ENCODE results near the gene PCF11.

Gene PCF11

GRCh38 chr11:83156144-83156995 lies 561 bp upstream of the PCF11 start:
- DNase-seq (ENCODE audit: low read depth, low spot score) = peak; percentile 94

- DNase-seq (ENCODE audit: low read depth, low spot score) = no peak
These were observed 844 bp downstream of the PCF11 start for GRCh38 chr11:83157594-83158356.

- no peak for DNase-seq (ENCODE audit: low read depth, low spot score)
These were observed 1.4 kb downstream of the PCF11 start for GRCh38 chr11:83158357-83158786.

GRCh38 chr11:83158965-83159901 lies 2.3 kb downstream of the PCF11 start:
- DNase-seq (ENCODE audit: low read depth, low spot score) = no peak

GRCh38 chr11:83159902-83160865 lies 3.3 kb downstream of the PCF11 start:
- no peak for DNase-seq (ENCODE audit: low read depth, low spot score)

GRCh38 chr11:83161610-83162199 lies 4.8 kb downstream of the PCF11 start:
- DNase-seq (ENCODE audit: low read depth, low spot score) = no peak

- DNase-seq (ENCODE audit: low read depth, low spot score) = no peak
These were observed 5.4 kb downstream of the PCF11 start for GRCh38 chr11:83162377-83162776.

GRCh38 chr11:83166193-83166866 lies 9.4 kb downstream of the PCF11 start:
- no peak for DNase-seq (ENCODE audit: low read depth, low spot score)

GRCh38 chr11:83168756-83169155 lies 11.8 kb downstream of the PCF11 start:
- DNase-seq (ENCODE audit: low read depth, low spot score) = no peak

GRCh38 chr11:83170865-83171264 lies 13.9 kb downstream of the PCF11 start:
- no peak for DNase-seq (ENCODE audit: low read depth, low spot score)

GRCh38 chr11:83172551-83172950 lies 15.6 kb downstream of the PCF11 start:
- no peak for DNase-seq (ENCODE audit: low read depth, low spot score)

- no peak for DNase-seq (ENCODE audit: low read depth, low spot score)
These were observed 17.1 kb downstream of the PCF11 start for GRCh38 chr11:83174008-83174407.

- no peak for DNase-seq (ENCODE audit: low read depth, low spot score)
These were observed 18.9 kb downstream of the PCF11 start for GRCh38 chr11:83175815-83176214.

- no peak for DNase-seq (ENCODE audit: low read depth, low spot score)
These were observed 24.9 kb downstream of the PCF11 start for GRCh38 chr11:83181815-83182214.

GRCh38 chr11:83185767-83186166 lies 28.8 kb downstream of the PCF11 start:
- no peak for DNase-seq (ENCODE audit: low read depth, low spot score)

- DNase-seq (ENCODE audit: low read depth, low spot score) = no peak
These were observed 30.5 kb downstream of the PCF11 start for GRCh38 chr11:83187465-83187864.

- DNase-seq (ENCODE audit: low read depth, low spot score) = no peak
These were observed 34.6 kb downstream of the PCF11 start for GRCh38 chr11:83191491-83191890.

GRCh38 chr11:83191986-83192385 lies 35.1 kb downstream of the PCF11 start:
- DNase-seq (ENCODE audit: low read depth, low spot score) = no peak

GRCh38 chr11:83192606-83193245 lies 35.8 kb downstream of the PCF11 start:
- DNase-seq (ENCODE audit: low read depth, low spot score) = no peak

All from activated naive CD8-positive, alpha-beta T cell treated with anti-CD3 and anti-CD28 coated beads, Interleukin-2, amount 50 U/mL, for 16 hours (primary cell).